Esophagus muscularis mucosa (tissue), 4 donors: ENCODE measurements around the gene UACA. TPM values are rescaled to one million over a fixed set of nuclear protein-coding genes. Genes with fewer than 3 reads are reported as not detected.

Experiments used
- DNase-seq: peaks from one replicate; pipeline ENCODE4 v3.0.0-alpha.2; 2017; ENCODE audit errors: extremely low spot score
- H3K27ac ChIP-seq, 4 donors: fragments of 200-600 bp; sonication (generic); replicated peaks in 1 of 4; 1 replicate in 3 of 4; 2 replicates in 1 of 4; pipeline ENCODE4 v1.5.1; 2016 to 2019; ENCODE audit warnings: mild to moderate bottlenecking in 1 of 4
- H3K27me3 ChIP-seq, 4 donors: fragments of 200-600 bp; sonication (generic); one replicate each; pipeline versions ENCODE4 v1.5.1 to v1.6.0; 2016 to 2019
- H3K36me3 ChIP-seq, 4 donors: fragments of 200-600 bp; sonication (generic); one replicate each; pipeline ENCODE4 v1.5.1; 2016 to 2019
- H3K4me1 ChIP-seq, 4 donors: fragments of 200-600 bp; sonication (generic); one replicate each; pipeline ENCODE4 v1.5.1; 2016 to 2019
- H3K4me3 ChIP-seq, 4 donors: fragments of 200-600 bp; sonication (generic); 1 replicate in 2 of 4; 2 replicates in 2 of 4; pipeline ENCODE4 v1.5.1; 2016 to 2019; ENCODE audit warnings: mild to moderate bottlenecking in 4 of 4, moderate library complexity in 1 of 4
- H3K9me3 ChIP-seq, 4 donors: fragments of 200-600 bp; sonication (generic); 1 replicate in 3 of 4; 2 replicates in 1 of 4; pipeline ENCODE4 v1.5.1; 2016 to 2019
- EP300 ChIP-seq: sonication (generic); formaldehyde crosslinking; IDR thresholded peaks from one replicate; pipeline ENCODE4 v1.6.1; 2017; ENCODE audit warnings: antibody characterized with exemption
- POLR2A ChIP-seq: fragments of 450-650 bp; IDR thresholded peaks from one replicate; pipeline ENCODE4 v1.6.1; 2017; ENCODE audit warnings: antibody characterized with exemption, moderate library complexity, mild to moderate bottlenecking, low read depth
- POLR2AphosphoS5 ChIP-seq, 2 donors: sonication (generic); formaldehyde crosslinking; IDR thresholded peaks; one replicate each; pipeline ENCODE4 v1.6.1; 2017; ENCODE audit warnings: antibody characterized with exemption in 2 of 2
- WGBS: methylation state at CpG from one replicate; pipeline ENCODE4 v1.1.5; 2018; 5-methylcytosine and 5-hydroxymethylcytosine counted together
- intact Hi-C: fragments of 100-400 bp; cut with DNase I; formaldehyde crosslinking; loops from one replicate; pipeline ENCODE4 v1.15.1; 2023
- total RNA-seq, 4 donors: library from RNA; depleted of rRNA; stranded (reverse); fragments of >200 nt; gene quantifications; one replicate each; pipeline versions ENCODE4 v1.1.0 to v1.2.1, GENCODE V29; 2016
- TF ChIP-seq, protein P1 (sequence below), 3 experiments: fragments of 200-600 bp in 2 of 3; fragments of 450-650 bp in 1 of 3; sonication (generic) in 2 of 3; IDR thresholded peaks; one replicate each; pipeline ENCODE4 v1.5.1; 2017 to 2019; ENCODE audit warnings: antibody characterized with exemption in 3 of 3, mild to moderate bottlenecking in 2 of 3, moderate library complexity in 1 of 3

UACA gene
- total RNA-seq, 4 donors from 2014 or later, result 23.9 to 40.7 (median 28.9) TPM

DNA sequence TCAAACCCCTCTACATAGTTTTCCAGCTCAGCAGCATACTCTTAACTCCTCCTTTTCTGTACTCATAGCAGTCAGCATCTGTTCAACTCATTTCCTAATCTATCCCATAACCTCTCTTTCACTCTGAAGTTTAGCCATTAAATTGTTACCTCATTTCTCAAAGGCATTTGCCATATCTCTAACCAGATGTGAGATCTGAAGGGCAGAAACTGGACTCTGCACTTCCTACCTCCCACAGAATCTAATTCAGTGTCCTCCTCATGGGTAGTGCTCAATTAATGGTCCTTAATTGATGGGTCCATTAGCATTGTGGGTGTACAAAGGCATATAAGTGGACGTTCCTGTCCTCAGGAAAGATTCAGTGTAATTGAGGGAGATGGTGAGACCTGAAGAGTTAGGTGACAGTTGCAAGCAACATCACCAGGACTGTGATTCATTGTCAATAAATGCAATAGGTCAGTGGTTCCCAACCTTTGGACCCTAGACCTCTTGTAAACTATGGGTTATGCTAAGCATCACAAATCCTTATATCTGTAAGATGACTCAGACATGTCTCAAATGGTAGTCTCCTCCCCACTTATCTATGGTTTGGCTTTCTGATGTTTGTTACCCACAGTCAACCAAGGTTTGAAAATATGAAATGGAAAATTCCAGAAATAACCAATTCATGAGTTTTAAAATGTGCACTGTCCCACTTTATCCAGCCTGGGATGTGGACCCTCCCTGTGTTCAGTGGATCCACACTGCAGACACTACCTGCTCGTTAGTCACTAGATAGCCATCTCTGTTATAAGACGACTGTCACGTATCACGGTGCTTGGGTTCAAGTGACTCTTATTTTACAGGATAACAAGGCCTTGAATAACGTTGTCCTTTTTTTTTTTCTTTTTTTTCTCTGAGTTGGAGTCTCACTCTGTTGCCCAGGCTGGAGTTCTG lies 25.0 kb upstream of the UACA start:
- H3K27me3 ChIP-seq, result no peaks in the 10 kb centered on the region
- H3K36me3 ChIP-seq, result no peaks in the 10 kb centered on the region
- no peak for DNase-seq
- H3K4me1 ChIP-seq, result no peaks in the 10 kb centered on the region
- no peak overlapping the region for H3K4me3 ChIP-seq
- TF ChIP-seq POLR2AphosphoS5 (IDR thresholded peaks at IDR 0.05), result no peak
- TF ChIP-seq POLR2A, result no peak
- TF ChIP-seq EP300, result no peak
- TF ChIP-seq, protein P1, sequence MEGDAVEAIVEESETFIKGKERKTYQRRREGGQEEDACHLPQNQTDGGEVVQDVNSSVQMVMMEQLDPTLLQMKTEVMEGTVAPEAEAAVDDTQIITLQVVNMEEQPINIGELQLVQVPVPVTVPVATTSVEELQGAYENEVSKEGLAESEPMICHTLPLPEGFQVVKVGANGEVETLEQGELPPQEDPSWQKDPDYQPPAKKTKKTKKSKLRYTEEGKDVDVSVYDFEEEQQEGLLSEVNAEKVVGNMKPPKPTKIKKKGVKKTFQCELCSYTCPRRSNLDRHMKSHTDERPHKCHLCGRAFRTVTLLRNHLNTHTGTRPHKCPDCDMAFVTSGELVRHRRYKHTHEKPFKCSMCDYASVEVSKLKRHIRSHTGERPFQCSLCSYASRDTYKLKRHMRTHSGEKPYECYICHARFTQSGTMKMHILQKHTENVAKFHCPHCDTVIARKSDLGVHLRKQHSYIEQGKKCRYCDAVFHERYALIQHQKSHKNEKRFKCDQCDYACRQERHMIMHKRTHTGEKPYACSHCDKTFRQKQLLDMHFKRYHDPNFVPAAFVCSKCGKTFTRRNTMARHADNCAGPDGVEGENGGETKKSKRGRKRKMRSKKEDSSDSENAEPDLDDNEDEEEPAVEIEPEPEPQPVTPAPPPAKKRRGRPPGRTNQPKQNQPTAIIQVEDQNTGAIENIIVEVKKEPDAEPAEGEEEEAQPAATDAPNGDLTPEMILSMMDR (IDR thresholded peaks at IDR 0.05), result no peak
- no peak overlapping the region for H3K27ac ChIP-seq
- 91% methylated on average over 6 of the region's 6 CpGs for WGBS
- no peaks in the 10 kb centered on the region for H3K9me3 ChIP-seq
- intact Hi-C loops, result no loop called here

DNA sequence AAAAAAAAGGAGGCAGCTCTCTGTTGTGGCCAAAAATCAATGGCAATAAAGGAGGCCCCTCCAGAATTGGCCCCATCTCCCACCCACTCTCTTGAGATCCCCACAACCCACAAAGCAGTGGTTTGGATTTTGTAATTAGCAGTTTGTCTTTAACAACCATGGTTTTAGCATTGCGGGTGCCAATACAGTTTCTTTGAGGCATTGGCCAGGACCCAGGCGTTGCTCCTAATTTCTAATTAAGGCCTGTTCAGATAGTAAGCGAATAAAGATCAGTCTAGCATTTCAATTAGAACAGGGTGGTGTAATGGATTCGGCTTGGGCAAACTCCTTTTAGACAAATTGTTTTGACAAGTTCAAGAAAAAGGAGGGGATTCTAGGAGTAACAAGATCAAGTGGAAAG lies 23.6 kb upstream of the UACA start:
- Histone ChIP-seq H3K27me3 (no peaks in the 10 kb centered on the region), H3K4me1 (no peaks in the 10 kb centered on the region), H3K36me3 (no peaks in the 10 kb centered on the region), H3K4me3 (no peak overlapping the region), H3K27ac (no peak overlapping the region), H3K9me3 (no peaks in the 10 kb centered on the region)
- WGBS, result 92% methylated on average over 4 of the region's 4 CpGs
- TF ChIP-seq EP300, result no peak
- TF ChIP-seq, protein P1 (IDR thresholded peaks at IDR 0.05), result no peak
- no peak for TF ChIP-seq POLR2A
- TF ChIP-seq POLR2AphosphoS5 (IDR thresholded peaks at IDR 0.05), result no peak
- intact Hi-C loops, result no loop called here
- no peak for DNase-seq

DNA sequence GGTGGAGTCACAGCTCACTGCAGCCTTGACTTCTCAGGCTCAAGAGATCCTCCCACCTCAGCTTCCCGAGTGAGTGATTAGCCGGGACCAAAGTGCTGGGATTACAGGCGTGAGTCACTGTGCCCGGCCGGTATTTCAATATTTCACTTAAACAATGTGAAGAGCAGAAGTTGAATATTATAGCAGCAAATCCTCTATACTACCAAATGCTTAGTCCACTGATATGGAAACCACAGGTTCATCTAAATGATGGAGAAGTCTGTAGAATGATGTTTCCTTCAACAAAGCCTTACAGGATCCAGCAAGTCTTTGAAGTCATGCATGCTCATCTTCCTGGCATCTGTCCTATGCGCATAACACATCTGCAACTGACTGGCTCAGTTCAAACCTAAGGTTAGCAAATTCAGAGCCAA lies 20.3 kb upstream of the UACA start:
- 76% methylated on average over 6 of the region's 6 CpGs for WGBS
- Histone ChIP-seq H3K36me3 (no peaks in the 10 kb centered on the region), H3K27me3 (no peaks in the 10 kb centered on the region)

DNA sequence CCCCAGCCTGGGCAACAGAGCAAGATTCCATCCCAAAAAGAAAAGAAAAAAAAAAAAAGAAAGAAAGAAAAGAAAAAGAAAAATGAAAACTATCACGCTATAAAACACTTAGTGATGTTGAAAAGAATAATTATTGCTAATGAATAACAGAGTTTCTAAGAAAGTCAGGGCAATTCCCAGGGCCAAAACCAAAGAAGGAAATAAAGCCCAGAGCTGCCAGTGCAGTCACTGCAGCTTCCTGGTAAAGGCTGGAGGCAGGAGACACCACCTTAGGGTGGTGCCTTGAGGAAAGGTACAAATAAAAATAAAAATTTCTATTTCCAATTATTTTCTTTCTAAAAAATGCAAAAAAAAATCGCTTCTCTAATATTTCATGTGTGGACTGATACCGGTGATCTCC lies 19.7 kb upstream of the UACA start:
- Histone ChIP-seq H3K4me3 (no peak overlapping the region), H3K4me1 (no peaks in the 10 kb centered on the region), H3K27ac (no peak overlapping the region), H3K9me3 (no peaks in the 10 kb centered on the region), H3K36me3 (no peaks in the 10 kb centered on the region), H3K27me3 (no peaks in the 10 kb centered on the region)
- WGBS, result 92% methylated on average over 3 of the region's 3 CpGs
- no peak for DNase-seq
- TF ChIP-seq, protein P1 (IDR thresholded peaks at IDR 0.05), result no peak
- no peak for TF ChIP-seq POLR2A
- no peak for TF ChIP-seq POLR2AphosphoS5 (IDR thresholded peaks at IDR 0.05)
- no peak for TF ChIP-seq EP300
- intact Hi-C loops, result no loop called here

More for the DNA sequence above, 20.3 kb upstream of the UACA start:
- H3K9me3 ChIP-seq, result no peaks in the 10 kb centered on the region
- H3K4me1 ChIP-seq, result no peaks in the 10 kb centered on the region
- TF ChIP-seq, protein P1 (IDR thresholded peaks at IDR 0.05), result no peak
- TF ChIP-seq POLR2AphosphoS5 (IDR thresholded peaks at IDR 0.05) (no peak), POLR2A (no peak), EP300 (no peak)
- DNase-seq, result no peak
- no peak overlapping the region for H3K27ac ChIP-seq
- intact Hi-C loops, result no loop called here
- H3K4me3 ChIP-seq, result no peak overlapping the region
